GM23338 (cell line): ENCODE measurements around the gene CDH12. TPM values are rescaled to one million over a fixed set of nuclear protein-coding genes. Genes with fewer than 3 reads are reported as not detected.

Experiments
- ATAC-seq: fragments of 200-7000 bp; cut with Tn5 transposase; 3 replicates; pipeline ENCODE4 v1.9.1; 2020
- DNase-seq: peaks from one replicate; pipeline ENCODE4 v3.0.0-alpha.2; 2015; ENCODE audit warnings: low spot score
- H2AFZ ChIP-seq: fragments of 200-600 bp; sonication (generic); 2 replicates; pipeline ENCODE4 v1.8.0; 2016; ENCODE audit warnings: antibody characterized with exemption, mild to moderate bottlenecking, moderate library complexity
- H3F3A ChIP-seq: fragments of 200-600 bp; sonication (generic); replicated peaks from 2 replicates; pipeline ENCODE4 v1.8.0; 2017; ENCODE audit warnings: antibody characterized with exemption, mixed run types, low read depth
- H3K27ac ChIP-seq: fragments of 200-600 bp; sonication (generic); 2 replicates; pipeline ENCODE4 v1.6.1; 2016; ENCODE audit warnings: low read depth
- H3K27me3 ChIP-seq: fragments of 200-600 bp; sonication (generic); 2 replicates; pipeline ENCODE4 v1.8.0; 2016; ENCODE audit warnings: mild to moderate bottlenecking, mixed run types, moderate library complexity; ENCODE audit not compliant: insufficient read depth
- H3K36me3 ChIP-seq: fragments of 200-600 bp; sonication (generic); 2 replicates; pipeline ENCODE4 v1.8.0; 2016; ENCODE audit warnings: mild to moderate bottlenecking; ENCODE audit not compliant: insufficient read depth
- H3K4me1 ChIP-seq: fragments of 200-600 bp; sonication (generic); 2 replicates; pipeline ENCODE4 v1.8.0; 2016; ENCODE audit warnings: mild to moderate bottlenecking, moderate library complexity; ENCODE audit not compliant: insufficient read depth
- H3K4me2 ChIP-seq: fragments of 200-600 bp; sonication (generic); 2 replicates; pipeline ENCODE4 v1.7.1; 2017; ENCODE audit warnings: mixed run types
- H3K4me3 ChIP-seq: fragments of 200-600 bp; sonication (generic); 2 replicates; pipeline ENCODE4 v1.6.1; 2016; ENCODE audit warnings: mixed run types
- H3K79me2 ChIP-seq: fragments of 200-600 bp; sonication (generic); replicated peaks from 2 replicates; pipeline ENCODE4 v1.8.0; 2017; ENCODE audit warnings: mild to moderate bottlenecking; ENCODE audit not compliant: insufficient read depth
- H3K9me2 ChIP-seq: fragments of 200-600 bp; sonication (generic); 2 replicates; pipeline ENCODE4 v1.8.0; 2017; ENCODE audit not compliant: insufficient read depth
- H4K20me1 ChIP-seq: fragments of 200-600 bp; sonication (generic); replicated peaks from 2 replicates; pipeline ENCODE4 v1.8.0; 2017; ENCODE audit warnings: mild to moderate bottlenecking; ENCODE audit not compliant: insufficient read depth
- H3K27ac Mint-ChIP-seq: 2 replicates; pipeline ENCODE4 v1.8.0; 2020; ENCODE audit warnings: inconsistent platforms, mild to moderate bottlenecking, moderate library complexity, mixed read lengths
- H3K27me3 Mint-ChIP-seq: 3 replicates; pipeline ENCODE4 v1.8.0; 2022; ENCODE audit warnings: low read depth, mild to moderate bottlenecking, moderate library complexity, mixed read lengths, inconsistent platforms; ENCODE audit not compliant: insufficient read depth, poor library complexity
- H3K36me3 Mint-ChIP-seq: 3 replicates; pipeline ENCODE4 v1.8.0; 2021; ENCODE audit warnings: low read depth, mild to moderate bottlenecking, inconsistent platforms, moderate library complexity, mixed read lengths
- H3K4me1 Mint-ChIP-seq: 3 replicates; pipeline ENCODE4 v1.8.0; 2020; ENCODE audit warnings: mild to moderate bottlenecking, inconsistent platforms, mixed read lengths
- H3K4me3 Mint-ChIP-seq: 3 replicates; pipeline ENCODE4 v1.8.0; 2021; ENCODE audit warnings: moderate library complexity, mild to moderate bottlenecking, inconsistent platforms, mixed read lengths
- H3K9me3 Mint-ChIP-seq: 3 replicates; pipeline ENCODE4 v1.8.0; 2020; ENCODE audit warnings: moderate library complexity, mild to moderate bottlenecking, inconsistent platforms, mixed read lengths
- CREB1 ChIP-seq: fragments of 250-450 bp; sonication (Bioruptor Pico); IDR thresholded peaks from 2 replicates; pipeline ENCODE4 v1.5.0; 2020; ENCODE audit warnings: low read depth, mild to moderate bottlenecking, moderate library complexity
- CTCF ChIP-seq, 2 experiments: fragments of 200-600 bp in 1 of 2; sonication (generic) in 1 of 2; conservative IDR thresholded peaks; 2 replicates each; pipeline versions ENCODE4 v1.5.1 to v1.6.1; 2016 to 2017; ENCODE audit warnings: antibody characterized with exemption in 2 of 2, low read depth in 2 of 2, mild to moderate bottlenecking in 2 of 2, moderate library complexity in 1 of 2
- ETS1 ChIP-seq: IDR thresholded peaks from 2 replicates; pipeline ENCODE4 v1.6.1; 2016; ENCODE audit warnings: antibody characterized with exemption
- EZH2 ChIP-seq: fragments of 200-600 bp; sonication (generic); IDR thresholded peaks from one replicate; pipeline ENCODE4 v1.8.0; 2017; ENCODE audit warnings: antibody characterized with exemption, mild to moderate bottlenecking, low read depth; ENCODE audit not compliant: unreplicated experiment
- EZH2phosphoT487 ChIP-seq: fragments of 200-600 bp; sonication (generic); IDR thresholded peaks from one replicate; pipeline ENCODE4 v1.8.1; 2018; ENCODE audit warnings: antibody characterized with exemption; ENCODE audit not compliant: unreplicated experiment
- JUNB ChIP-seq: IDR thresholded peaks from one replicate; pipeline ENCODE4 v1.6.1; 2016; ENCODE audit warnings: antibody characterized with exemption; ENCODE audit not compliant: unreplicated experiment
- NANOG ChIP-seq: IDR thresholded peaks from 2 replicates; pipeline ENCODE4 v1.6.1; 2016; ENCODE audit warnings: antibody characterized with exemption, borderline replicate concordance
- POLR2AphosphoS5 ChIP-seq: IDR thresholded peaks from 2 replicates; pipeline ENCODE4 v1.6.1; 2016; ENCODE audit warnings: antibody characterized with exemption, low read depth
- REST ChIP-seq: IDR thresholded peaks from one replicate; pipeline ENCODE4 v1.6.1; 2018; ENCODE audit warnings: antibody characterized with exemption; ENCODE audit not compliant: unreplicated experiment
- STAT1 ChIP-seq: IDR thresholded peaks from one replicate; pipeline ENCODE4 v1.6.1; 2016; ENCODE audit warnings: antibody characterized with exemption; ENCODE audit not compliant: unreplicated experiment
- ZNF114 ChIP-seq: fragments of 250-450 bp; sonication (Bioruptor Pico); IDR thresholded peaks from 2 replicates; pipeline ENCODE4 v1.5.0; 2020; ENCODE audit warnings: mild to moderate bottlenecking, moderate library complexity
- ZNF331 ChIP-seq: fragments of 250-450 bp; sonication (Bioruptor Pico); IDR thresholded peaks from 2 replicates; pipeline ENCODE4 v1.5.0; 2020; ENCODE audit warnings: low read depth, mild to moderate bottlenecking, moderate library complexity
- ZNF462 ChIP-seq: fragments of 250-450 bp; sonication (Bioruptor Pico); IDR thresholded peaks from 2 replicates; pipeline ENCODE4 v1.5.0; 2020; ENCODE audit warnings: mild to moderate bottlenecking, moderate library complexity
- polyA plus RNA-seq: library from polyadenylated mRNA; unstranded; fragments of >200 nt; fragmentation: Nextera tagmentation; extraction: Ambion mirVana; gene quantifications from 2 replicates; pipeline ENCODE4 v1.2.1, GENCODE V29; 2016
- total RNA-seq: library from RNA; depleted of rRNA; stranded (reverse); fragments of >200 nt; shearing (Covaris generic); gene quantifications from 2 replicates; pipeline ENCODE4 v1.2.3, GENCODE V29; 2014

Gene CDH12
- total and polyA plus RNA-seq, 2 experiments from 2014 or later = not detected

- H3K27me3 Mint-ChIP-seq = no peaks in the 10 kb centered on the region
- no peak overlapping the region for H2AFZ ChIP-seq
- no peaks in the 10 kb centered on the region for H3K4me1 Mint-ChIP-seq
- no peaks in the 10 kb centered on the region for H4K20me1 ChIP-seq
- H3K9me2 ChIP-seq = no peaks in the 10 kb centered on the region
- DNase-seq (no peak), ATAC-seq (no peak)
- no peak overlapping the region for H3K27ac Mint-ChIP-seq
- no peaks in the 10 kb centered on the region for H3K9me3 Mint-ChIP-seq
- no peaks in the 10 kb centered on the region for H3K36me3 ChIP-seq
- H3F3A ChIP-seq = no peaks in the 10 kb centered on the region
- H3K27me3 ChIP-seq = no peaks in the 10 kb centered on the region
- H3K4me2 ChIP-seq = no peak overlapping the region
- no peak overlapping the region for H3K4me3 ChIP-seq
- no peak overlapping the region for H3K27ac ChIP-seq
- H3K4me1 ChIP-seq = no peaks in the 10 kb centered on the region
- H3K36me3 Mint-ChIP-seq = no peaks in the 10 kb centered on the region
- H3K4me3 Mint-ChIP-seq = no peak overlapping the region
- TF ChIP-seq ZNF331 (CRISPR knock-in tag) (no peak), CREB1 (CRISPR knock-in tag) (no peak), ZNF462 (CRISPR knock-in tag) (no peak), ZNF114 (no peak), NANOG (no peak), EZH2phosphoT487 (no peak), STAT1 (no peak), EZH2 (no peak), CTCF (conservative IDR thresholded peaks at IDR 0.05; ENCODE audit: low read depth in 2 of 2) (no peak), REST (no peak), POLR2AphosphoS5 (no peak), JUNB (no peak), ETS1 (no peak)
- H3K79me2 ChIP-seq = no peaks in the 10 kb centered on the region
These were observed 1026.3 kb downstream of the CDH12 start for GRCh38 chr5:21826884-21827283.
